Ishikawa (cell line): ENCODE measurements around the gene ZNF618.

Experiments
- CREB1 ChIP-seq: IDR thresholded peaks from 2 replicates; pipeline ENCODE4 v1.6.1; 2012; ENCODE audit warnings: low read depth
- EP300 ChIP-seq: IDR thresholded peaks from 2 replicates; pipeline ENCODE4 v1.6.1; 2012; ENCODE audit warnings: borderline replicate concordance
- FOXM1 ChIP-seq: IDR thresholded peaks from 2 replicates; pipeline ENCODE4 v1.6.1; 2012; ENCODE audit warnings: low read depth, borderline replicate concordance
- MAX ChIP-seq: IDR thresholded peaks from 2 replicates; pipeline ENCODE4 v1.6.1; 2012
- NFIC ChIP-seq: IDR thresholded peaks from 2 replicates; pipeline ENCODE4 v1.6.1; 2012
- RAD21 ChIP-seq: IDR thresholded peaks from 2 replicates; pipeline ENCODE4 v1.6.1; 2012; ENCODE audit warnings: low read depth
- REST ChIP-seq: IDR thresholded peaks from 2 replicates; pipeline ENCODE4 v1.6.1; 2012; ENCODE audit warnings: low read depth, mild to moderate bottlenecking
- TEAD4 ChIP-seq: IDR thresholded peaks from 2 replicates; pipeline ENCODE4 v1.6.1; 2012
- USF1 ChIP-seq: IDR thresholded peaks from 2 replicates; pipeline ENCODE4 v1.6.1; 2012
- YY1 ChIP-seq: IDR thresholded peaks from 2 replicates; pipeline ENCODE4 v1.6.1; 2012; ENCODE audit warnings: low read depth

- TF ChIP-seq NFIC (no peak), CREB1 (no peak), RAD21 (no peak), USF1 (no peak), YY1 (no peak), REST (no peak), EP300 (no peak), MAX (no peak), FOXM1 (no peak), TEAD4 (no peak)
These were observed 149.2 kb downstream of the ZNF618 start for GRCh38 chr9:114025196-114025753.
